H1 (cell line): Measurements from ENCODE around the gene EIF4E. TPM values are rescaled to one million over a fixed set of nuclear protein-coding genes. Genes with fewer than 3 reads are reported as not detected.

Source experiments
- CTCF ChIA-PET: fragments of 300-600 bp; sonication (Branson Sonifier 250); formaldehyde crosslinking; loops from one replicate; lab custom pipeline; 2021; ENCODE audit not compliant: partially characterized antibody; lab: Charles Lee
- POLR2A ChIA-PET: fragments of 300-600 bp; sonication (Branson Sonifier 250); formaldehyde crosslinking; loops from one replicate; lab custom pipeline; 2021; ENCODE audit warnings: inconsistent platforms; ENCODE audit not compliant: partially characterized antibody; lab: Charles Lee
- DNase-seq, 2 experiments: peaks; one replicate each; pipeline versions ENCODE4 v3.0.0 to v3.0.0-alpha.2; 2010 to 2022; ENCODE audit warnings: low spot score in 2 of 2, low read depth in 1 of 2, mixed read lengths in 1 of 2
- FAIRE-seq: peaks from 2 replicates; lab custom pipeline; 2011; peaks lifted over from hg19 to GRCh38; lab: Jason Lieb, UNC
- H2AFZ ChIP-seq: 2 replicates; pipeline ENCODE4 v1.8.1; 2012; ENCODE audit warnings: low read length, inconsistent platforms
- H2AK5ac ChIP-seq: 2 replicates; pipeline ENCODE4 v1.6.1; 2013; ENCODE audit warnings: low read depth, low read length
- H2BK120ac ChIP-seq: replicated peaks from 2 replicates; pipeline ENCODE3; 2013; ENCODE audit warnings: low read depth, low read length, inconsistent platforms
- H2BK12ac ChIP-seq: 2 replicates; pipeline ENCODE4 v1.6.1; 2013; ENCODE audit warnings: low read depth, low read length
- H2BK15ac ChIP-seq: 2 replicates; pipeline ENCODE4 v1.6.1; 2013; ENCODE audit warnings: low read length
- H2BK20ac ChIP-seq: 2 replicates; pipeline ENCODE4 v1.6.1; 2013; ENCODE audit warnings: low read length
- H2BK5ac ChIP-seq: 2 replicates; pipeline ENCODE4 v1.6.1; 2013; ENCODE audit warnings: low read depth, low read length
- H3K14ac ChIP-seq: 2 replicates; pipeline ENCODE4 v1.6.1; 2013; ENCODE audit warnings: inconsistent platforms; ENCODE audit not compliant: insufficient read length
- H3K18ac ChIP-seq: 2 replicates; pipeline ENCODE4 v1.6.1; 2013; ENCODE audit warnings: low read length; ENCODE audit errors: extremely low read depth
- H3K23ac ChIP-seq: 2 replicates; pipeline ENCODE4 v1.6.1; 2013; ENCODE audit warnings: inconsistent platforms; ENCODE audit not compliant: insufficient read length
- H3K23me2 ChIP-seq: 2 replicates; pipeline ENCODE4 v1.6.1; 2013; ENCODE audit warnings: low read depth, low read length
- H3K27ac ChIP-seq: 2 replicates; pipeline ENCODE4 v1.6.1; 2011; ENCODE audit warnings: low read depth, low read length, inconsistent platforms
- H3K27me3 ChIP-seq, 4 experiments: replicated peaks in 1 of 4; 1 replicate in 1 of 4; 2 replicates in 3 of 4; pipeline versions ENCODE4 v1.6.1 to v1.8.1; 2011 to 2013; ENCODE audit warnings: low read length in 3 of 4, mild to moderate bottlenecking in 3 of 4, inconsistent platforms in 2 of 4, mixed read lengths in 2 of 4, moderate library complexity in 1 of 4; ENCODE audit not compliant: control insufficient read depth in 3 of 4, insufficient read depth in 3 of 4; ENCODE audit errors: extremely low read depth in 1 of 4
- H3K36me3 ChIP-seq, 4 experiments: 2 replicates each; pipeline versions ENCODE4 v1.6.1 to v1.8.1; 2011 to 2013; ENCODE audit warnings: mild to moderate bottlenecking in 4 of 4, low read length in 3 of 4, moderate library complexity in 2 of 4, control low read depth in 1 of 4, inconsistent platforms in 1 of 4; ENCODE audit not compliant: insufficient read depth in 4 of 4, control insufficient read depth in 2 of 4
- H3K4ac ChIP-seq: replicated peaks from 2 replicates; pipeline ENCODE3; 2013; ENCODE audit warnings: low read length, low read depth, mixed read lengths, inconsistent platforms; ENCODE audit not compliant: insufficient read length
- H3K4me1 ChIP-seq, 4 experiments: replicated peaks in 1 of 4; 1 replicate in 1 of 4; 2 replicates in 3 of 4; pipeline versions ENCODE4 v1.6.1 to v1.8.1; 2011 to 2013; ENCODE audit warnings: low read length in 3 of 4, inconsistent platforms in 2 of 4, mixed read lengths in 1 of 4; ENCODE audit not compliant: insufficient read depth in 4 of 4, control insufficient read depth in 3 of 4
- H3K4me2 ChIP-seq, 2 experiments: 2 replicates each; pipeline versions ENCODE4 v1.6.1 to v1.8.1; 2011 to 2013; ENCODE audit warnings: low read depth in 2 of 2, low read length in 2 of 2, control low read depth in 1 of 2, inconsistent platforms in 1 of 2, mild to moderate bottlenecking in 1 of 2; ENCODE audit not compliant: insufficient read depth in 1 of 2
- H3K4me3 ChIP-seq, 4 experiments: fragments of 200-600, 300-600 bp in 1 of 4; sonication (generic), shearing (Covaris generic), sonication (Bioruptor Twin) in 1 of 4; 2 replicates each; pipeline versions ENCODE4 v1.5.1 to v1.8.1; 2011 to 2016; ENCODE audit warnings: low read length in 4 of 4, low read depth in 3 of 4, control low read depth in 2 of 4, inconsistent platforms in 2 of 4, mild to moderate bottlenecking in 2 of 4, mixed read lengths in 1 of 4, moderate library complexity in 1 of 4; ENCODE audit not compliant: insufficient read depth in 2 of 4; ENCODE audit errors: extremely low read depth in 1 of 4
- H3K56ac ChIP-seq: replicated peaks from 2 replicates; pipeline ENCODE3; 2013; ENCODE audit warnings: low read depth, mild to moderate bottlenecking, mixed read lengths, low read length, inconsistent platforms; ENCODE audit not compliant: insufficient read length
- H3K79me1 ChIP-seq: 2 replicates; pipeline ENCODE4 v1.6.1; 2013; ENCODE audit warnings: low read depth, low read length, control low read depth
- H3K79me2 ChIP-seq, 2 experiments: 2 replicates each; pipeline versions ENCODE4 v1.6.1 to v1.8.1; 2012 to 2013; ENCODE audit warnings: low read length in 2 of 2, mild to moderate bottlenecking in 2 of 2, inconsistent platforms in 1 of 2; ENCODE audit not compliant: insufficient read depth in 2 of 2, control insufficient read depth in 1 of 2
- H3K9ac ChIP-seq, 4 experiments: replicated peaks in 1 of 4; 1 replicate in 1 of 4; 2 replicates in 3 of 4; pipeline versions ENCODE4 v1.6.1 to v1.8.1; 2011 to 2013; ENCODE audit warnings: low read depth in 3 of 4, low read length in 3 of 4, control low read depth in 2 of 4, mild to moderate bottlenecking in 2 of 4, moderate library complexity in 2 of 4, inconsistent platforms in 1 of 4; ENCODE audit errors: extremely low read depth in 1 of 4
- H3K9me3 ChIP-seq, 2 experiments: 2 replicates each; pipeline versions ENCODE4 v1.6.1 to v1.8.1; 2012 to 2013; ENCODE audit warnings: mild to moderate bottlenecking in 2 of 2, moderate library complexity in 2 of 2, control low read depth in 1 of 2, inconsistent platforms in 1 of 2, low read depth in 1 of 2, low read length in 1 of 2, mixed read lengths in 1 of 2; ENCODE audit not compliant: insufficient read depth in 2 of 2
- H4K20me1 ChIP-seq, 2 experiments: replicated peaks in 1 of 2; 2 replicates each; pipeline versions ENCODE3 to v1.8.1; 2011 to 2013; ENCODE audit warnings: inconsistent platforms in 2 of 2, low read length in 2 of 2, mild to moderate bottlenecking in 1 of 2; ENCODE audit not compliant: insufficient read depth in 2 of 2, control insufficient read depth in 1 of 2
- H4K5ac ChIP-seq: 2 replicates; pipeline ENCODE4 v1.6.1; 2013; ENCODE audit warnings: low read length, low read depth, mixed read lengths, inconsistent platforms; ENCODE audit not compliant: insufficient read length
- H4K8ac ChIP-seq: 2 replicates; pipeline ENCODE4 v1.8.0; 2013; ENCODE audit warnings: mild to moderate bottlenecking, moderate library complexity, low read length, inconsistent platforms; ENCODE audit not compliant: insufficient read depth; ENCODE audit errors: extremely low read depth
- H4K91ac ChIP-seq: replicated peaks from 2 replicates; pipeline ENCODE3; 2013; ENCODE audit warnings: low read length, mixed read lengths, inconsistent platforms; ENCODE audit not compliant: insufficient read length
- ASH2L ChIP-seq: fragments of 200-600, 300-600 bp; sonication (generic); IDR thresholded peaks from one replicate; pipeline ENCODE4 v1.7.1; 2017; ENCODE audit warnings: low read length
- CHD1 ChIP-seq: IDR thresholded peaks from 2 replicates; pipeline ENCODE4 v1.6.1; 2012; ENCODE audit warnings: low read depth, low read length, improper control_type of control experiment
- CHD2 ChIP-seq: IDR thresholded peaks from 2 replicates; pipeline ENCODE4 v1.6.1; 2012; ENCODE audit warnings: low read length, improper control_type of control experiment
- EGR1 ChIP-seq: IDR thresholded peaks from 2 replicates; pipeline ENCODE4 v1.6.1; 2011; ENCODE audit warnings: low read depth, low read length, borderline replicate concordance
- KDM5A ChIP-seq: fragments of 200-600 bp; IDR thresholded peaks from 2 replicates; pipeline ENCODE4 v1.7.1; 2012; ENCODE audit warnings: mild to moderate bottlenecking, low read length, inconsistent platforms, mixed read lengths
- MAX ChIP-seq: IDR thresholded peaks from 2 replicates; pipeline ENCODE4 v1.6.1; 2012; ENCODE audit warnings: inconsistent platforms
- NRF1 ChIP-seq: IDR thresholded peaks from 2 replicates; pipeline ENCODE4 v1.6.1; 2011; ENCODE audit warnings: mild to moderate bottlenecking, low read depth, low read length, improper control_type of control experiment
- POLR2A ChIP-seq, 2 experiments: IDR thresholded peaks; 1 replicate in 1 of 2; 2 replicates in 1 of 2; pipeline ENCODE4 v1.6.1; 2011; ENCODE audit warnings: low read depth in 2 of 2, low read length in 2 of 2, mild to moderate bottlenecking in 2 of 2; ENCODE audit errors: control extremely low read depth in 1 of 2
- RFX5 ChIP-seq: IDR thresholded peaks from 2 replicates; pipeline ENCODE4 v1.6.1; 2011; ENCODE audit warnings: low read depth, low read length, improper control_type of control experiment, borderline replicate concordance
- RNF2 ChIP-seq: fragments of 200-900, 300-1000 bp; sonication (generic); IDR thresholded peaks from 2 replicates; pipeline ENCODE4 v1.7.1; 2016; ENCODE audit warnings: borderline replicate concordance, low read depth, mild to moderate bottlenecking, antibody characterized with exemption, low read length; ENCODE audit not compliant: poor library complexity, severe bottlenecking; ENCODE audit errors: missing control alignments
- SIN3A ChIP-seq, 2 experiments: IDR thresholded peaks in 1 of 2; conservative IDR thresholded peaks in 1 of 2; 2 replicates each; pipeline ENCODE4 v1.6.1; 2011 to 2012; ENCODE audit warnings: low read length in 2 of 2, improper control_type of control experiment in 1 of 2, low read depth in 1 of 2, mild to moderate bottlenecking in 1 of 2
- TCF12 ChIP-seq: IDR thresholded peaks from 2 replicates; pipeline ENCODE4 v1.6.1; 2011; ENCODE audit warnings: low read depth, mild to moderate bottlenecking, low read length
- ZNF274 ChIP-seq: IDR thresholded peaks from 2 replicates; pipeline ENCODE4 v1.7.0; 2012; ENCODE audit warnings: low read length, borderline replicate concordance; ENCODE audit errors: extremely low read depth
- WGBS, 2 experiments: shearing (Covaris generic) in 1 of 2; methylation state at CpG; one replicate each; pipeline versions ENCODE4 v1.1.6 to v1.1.7; 2013 to 2015; ENCODE audit warnings: low lambda C conversion rate in 2 of 2, mixed read lengths in 2 of 2, inconsistent platforms in 1 of 2, low coverage in 1 of 2, missing lambda C conversion rate in 1 of 2; ENCODE audit not compliant: insufficient replicate concordance in 2 of 2, insufficient coverage in 1 of 2, insufficient read length in 1 of 2; ENCODE audit errors: extremely low coverage in 1 of 2, missing lambda C conversion rate in 1 of 2; 5-methylcytosine and 5-hydroxymethylcytosine counted together
- polyA plus RNA-seq, 7 experiments: library from polyadenylated mRNA; depleted of rRNA in 3 of 7; stranded (reverse) in 5 of 7; unstranded in 2 of 7; fragments of >200 nt in 5 of 7; fragments of 200-250 nt in 2 of 7; gene quantifications; 1 replicate in 5 of 7; 2 replicates in 1 of 7; 4 replicates in 1 of 7; pipeline versions ENCODE4 v1.2.1 to v1.2.3, GENCODE V29; 2011 to 2013; ENCODE audit warnings: missing spikeins in 2 of 7, mixed read lengths in 2 of 7
- total RNA-seq: library from RNA; stranded (reverse); fragmentation: NEBNext Ultra II Directional; extraction: Animal tissue kit (Norgen Biotek cat#: 25700); gene quantifications from 2 replicates; pipeline ENCODE4 v1.2.1, GENCODE V29; 2021

EIF4E gene
- total and polyA plus RNA-seq, 2 of the 8 experiments (the other 6 are each of a cell fraction or from before 2014, with no cell fraction given): 59.6 to 185 TPM

- no peak overlapping the region for H2BK5ac ChIP-seq
- H3K56ac ChIP-seq: no peak overlapping the region
- no peak overlapping the region for H3K9ac ChIP-seq
- 0 out of 4 replicates have a peak, but pooled peaks cover 0 to 2% of the 10 kb centered on the region in 2 experiments for H3K9me3 ChIP-seq
- no peak overlapping the region for H3K14ac ChIP-seq
- H4K20me1 ChIP-seq: no peaks in the 10 kb centered on the region
- H2AK5ac ChIP-seq: no peak overlapping the region
- H3K23me2 ChIP-seq: no peaks in the 10 kb centered on the region
- no peak overlapping the region for H4K91ac ChIP-seq
- 94% methylated on average over 2 of the region's 2 CpGs; no CpG with 5 or more reads in 1 of the 2 experiments for WGBS, 2 experiments
- no peaks in the 10 kb centered on the region for H3K4me1 ChIP-seq
- no peak overlapping the region for H2BK120ac ChIP-seq
- H2BK15ac ChIP-seq: no peak overlapping the region
- H3K4ac ChIP-seq: no peak overlapping the region
- POLR2A ChIA-PET: interaction anchor here (1.5 kb wide), 1 partner anchor 34 kb away, joined by 4 read pairs; no protein-coding TSS in a partner anchor
- H3K27ac ChIP-seq: no peak overlapping the region
- H3K79me2 ChIP-seq: no peaks in the 10 kb centered on the region
- no peaks in the 10 kb centered on the region for H3K27me3 ChIP-seq
- CTCF ChIA-PET: interaction anchor here (0.5 to 1.3 kb wide), 4 partner anchors 17 to 598 kb away, joined by 3 to 5 read pairs (median 4); no protein-coding TSS in a partner anchor
- H3K79me1 ChIP-seq: no peaks in the 10 kb centered on the region
- H4K8ac ChIP-seq: no peak overlapping the region
- no peak overlapping the region for H2BK20ac ChIP-seq
- FAIRE-seq (no peak), DNase-seq (no peak)
- no peak overlapping the region for H2AFZ ChIP-seq
- H3K4me2 ChIP-seq: no peak overlapping the region
- no peaks in the 10 kb centered on the region for H3K36me3 ChIP-seq
- no peak overlapping the region for H3K18ac ChIP-seq
- no peak overlapping the region for H3K23ac ChIP-seq
- no peak overlapping the region for H4K5ac ChIP-seq
- no peak overlapping the region for H3K4me3 ChIP-seq
- TF ChIP-seq ASH2L (no peak), RFX5 (no peak), RNF2 (no peak), NRF1 (no peak), POLR2A (IDR thresholded peaks at IDR 0.05; ENCODE audit: control extremely low read depth in 1 of 2, low read depth in 2 of 2, low read length in 2 of 2) (no peak), EGR1 (no peak), TCF12 (no peak), CHD1 (no peak), KDM5A (no peak), CHD2 (no peak), ZNF274 (no peak), SIN3A (conservative IDR thresholded peaks at IDR 0.05 in 1 of 2, IDR thresholded peaks at IDR 0.05 in 1 of 2; ENCODE audit: low read depth in 1 of 2, low read length in 2 of 2) (no peak), MAX (no peak)
- TF ChIP-seq, all 59 proteins: peak for 0
- H2BK12ac ChIP-seq: no peak overlapping the region
Observed at GRCh38 chr4:98961770-98962169, 32.8 kb upstream of the EIF4E start.
